ENCODE results near the gene CUTC.

- TF ChIP-seq CTCF (IDR thresholded peaks at IDR 0.05; ENCODE audit: low read length), result 0 out of 2 replicates have a peak, but pooled peaks have one; percentile 14
- TF ChIP-seq EZH2 (optimal IDR thresholded peaks at IDR 0.05; ENCODE audit: low read depth, low read length), result no peak
- no peak for TF ChIP-seq EZH2phosphoT487 (IDR thresholded peaks at IDR 0.05; ENCODE audit: low read length)
These were observed 49.3 kb upstream of the CUTC start for GRCh38 chr10:99682752-99683151.

Data from MM.1S (cell line).